GM18519 (cell line): ENCODE measurements around the gene CLPTM1L.
"Not testable (repeated sequence)": the region's sequence is repeated elsewhere in the genome, so short reads cannot be mapped to it uniquely, and the experiment has no call there.

Source experiments
- ATAC-seq: cut with Tn5 transposase; IDR thresholded peaks from one replicate; pipeline ENCODE4 v1.9.1; 2021; ENCODE audit warnings: mild to moderate bottlenecking, moderate library complexity; ENCODE audit not compliant: unreplicated experiment, low FRiP score

The CLPTM1L gene

DNA sequence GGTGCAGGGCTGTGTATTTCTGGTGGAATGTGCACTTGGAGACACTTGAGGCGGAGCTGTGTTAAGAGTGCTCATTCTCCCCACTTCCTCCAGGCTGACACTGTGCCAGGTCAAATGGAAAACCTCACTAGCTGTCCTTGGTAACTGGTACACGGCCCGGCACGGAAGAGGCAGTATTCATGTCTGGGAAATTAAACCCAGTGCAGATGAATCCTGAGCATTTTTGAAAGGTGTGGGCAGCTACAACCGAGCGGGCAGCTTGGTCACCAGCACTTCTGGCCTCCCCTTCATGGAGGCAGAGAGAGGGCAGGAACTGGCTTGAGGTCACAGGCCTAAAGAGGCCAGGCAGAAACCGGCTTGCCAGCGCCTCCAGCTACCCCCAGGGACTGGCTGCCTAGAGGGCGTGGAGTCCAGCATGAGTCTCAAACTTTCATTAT, 1.6 kb downstream of the CLPTM1L start:
- ATAC-seq = no peak

DNA sequence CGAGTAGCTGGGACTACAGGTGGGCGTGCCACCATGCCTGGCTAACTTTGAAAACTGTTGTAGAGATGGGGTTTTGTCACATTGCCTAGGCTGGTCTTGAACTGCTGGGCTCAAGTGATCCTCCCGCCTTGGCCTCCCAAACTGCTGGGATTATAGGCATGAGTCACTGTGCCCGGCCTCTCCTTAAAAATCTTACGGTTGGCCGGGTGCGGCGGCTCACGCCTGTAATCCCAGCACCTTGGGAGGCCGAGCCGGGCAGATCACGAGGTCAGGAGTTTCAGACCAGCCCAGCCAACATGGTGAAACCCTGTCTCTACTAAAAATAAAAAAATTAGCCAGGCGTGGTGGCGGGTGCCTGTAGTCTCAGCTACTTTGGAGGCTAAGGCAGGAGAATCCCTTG, 2.2 kb downstream of the CLPTM1L start:
- ATAC-seq = not testable (repeated sequence)

DNA sequence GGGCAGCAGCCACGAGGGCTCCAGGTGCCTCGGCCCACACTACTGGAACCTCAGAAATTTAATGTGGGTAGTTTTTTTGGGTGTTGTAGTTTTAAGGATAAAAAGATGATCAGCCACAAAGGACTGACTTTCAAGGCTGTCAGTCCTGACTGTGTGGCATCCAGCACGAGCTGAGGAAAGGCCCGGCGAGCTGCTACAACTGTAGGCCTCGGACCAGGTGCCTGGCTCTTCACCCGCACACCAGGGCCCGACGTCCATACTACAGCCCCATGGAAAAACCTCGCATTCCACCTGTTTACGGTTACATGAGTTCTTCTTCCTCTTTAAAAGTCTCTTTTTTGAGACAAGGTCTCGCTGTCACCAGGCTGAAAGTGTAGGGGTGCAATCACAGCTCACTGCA, 2.6 kb downstream of the CLPTM1L start:
- ATAC-seq = no peak

GRCh38 chr5:1341863-1342262, 3.0 kb downstream of the CLPTM1L start:
- ATAC-seq = no peak

DNA sequence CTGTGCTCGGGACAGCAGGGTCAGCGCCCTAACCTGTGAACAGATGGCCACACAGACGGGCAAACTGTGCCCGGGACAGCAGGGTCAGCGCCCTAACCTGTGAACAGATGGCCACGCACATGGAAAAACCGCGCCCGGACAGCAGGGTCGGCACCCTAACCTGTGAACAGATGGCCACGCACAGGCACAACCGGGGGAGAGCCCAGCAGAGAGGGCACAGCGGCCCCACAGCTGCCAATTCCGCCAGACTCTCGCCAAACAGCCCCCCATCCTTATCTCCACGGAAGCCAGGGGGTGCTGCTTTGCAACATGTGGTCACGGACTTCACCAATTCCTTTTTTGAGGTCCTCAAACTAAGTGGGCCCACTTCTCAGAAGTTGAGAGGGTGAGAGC, 5.1 kb downstream of the CLPTM1L start:
- not testable (repeated sequence) for ATAC-seq

DNA sequence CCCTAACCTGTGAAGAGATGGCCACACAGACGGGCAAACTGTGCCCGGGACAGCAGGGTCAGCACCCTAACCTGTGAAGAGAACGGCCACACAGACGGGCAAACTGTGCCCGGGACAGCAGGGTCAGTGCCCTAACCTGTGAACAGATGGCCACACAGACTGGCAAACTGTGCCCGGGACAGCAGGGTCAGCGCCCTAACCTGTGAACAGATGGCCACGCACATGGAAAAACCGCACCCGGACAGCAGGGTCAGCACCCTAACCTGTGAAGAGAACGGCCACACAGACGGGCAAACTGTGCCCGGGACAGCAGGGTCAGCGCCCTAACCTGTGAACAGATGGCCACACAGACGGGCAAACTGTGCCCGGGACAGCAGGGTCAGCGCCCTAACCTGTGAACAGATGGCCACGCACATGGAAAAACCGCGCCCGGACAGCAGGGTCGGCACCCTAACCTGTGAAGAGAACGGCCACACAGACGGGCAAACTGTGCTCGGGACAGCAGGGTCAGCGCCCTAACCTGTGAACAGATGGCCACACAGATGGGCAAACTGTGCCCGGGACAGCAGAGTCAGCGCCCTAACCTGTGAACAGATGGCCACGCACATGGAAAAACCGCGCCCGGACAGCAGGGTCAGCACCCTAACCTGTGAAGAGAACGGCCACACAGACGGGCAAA, 5.6 kb downstream of the CLPTM1L start:
- ATAC-seq = not testable (repeated sequence)

DNA sequence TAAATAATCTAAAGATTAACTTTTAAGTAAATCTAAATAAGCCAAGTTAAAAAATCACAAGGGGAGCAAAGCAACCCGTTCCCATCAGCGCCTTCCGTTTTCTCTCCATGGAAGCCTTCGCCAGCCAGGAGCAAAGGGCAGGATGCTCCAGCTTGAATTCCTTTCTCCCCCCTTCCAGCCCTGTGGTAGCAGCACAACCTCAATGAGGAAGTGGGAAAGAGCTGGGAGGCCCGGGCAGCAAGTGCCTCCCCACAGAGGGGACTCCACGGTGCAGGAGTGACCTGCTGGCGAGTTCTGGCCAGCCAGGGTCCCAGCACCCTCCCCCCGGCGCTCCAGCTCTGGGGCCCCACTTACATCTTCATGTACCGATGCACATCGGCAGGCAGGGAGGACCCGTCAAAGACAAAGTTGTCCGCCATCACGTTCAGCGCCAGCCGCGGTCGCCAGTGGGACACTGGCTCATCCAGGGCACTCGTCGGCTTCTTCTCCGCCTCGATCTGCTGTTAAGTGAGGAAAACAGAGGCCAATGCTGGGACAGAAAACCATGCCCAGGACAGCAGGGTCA, 6.3 kb downstream of the CLPTM1L start:
- no peak for ATAC-seq

GRCh38 chr5:1338196-1338490, 6.8 kb downstream of the CLPTM1L start:
- ATAC-seq = no peak

GRCh38 chr5:1337489-1338195, 7.3 kb downstream of the CLPTM1L start:
- no peak for ATAC-seq

- no peak for ATAC-seq
Measured at GRCh38 chr5:1336749-1337488, 8.0 kb downstream of the CLPTM1L start.

DNA sequence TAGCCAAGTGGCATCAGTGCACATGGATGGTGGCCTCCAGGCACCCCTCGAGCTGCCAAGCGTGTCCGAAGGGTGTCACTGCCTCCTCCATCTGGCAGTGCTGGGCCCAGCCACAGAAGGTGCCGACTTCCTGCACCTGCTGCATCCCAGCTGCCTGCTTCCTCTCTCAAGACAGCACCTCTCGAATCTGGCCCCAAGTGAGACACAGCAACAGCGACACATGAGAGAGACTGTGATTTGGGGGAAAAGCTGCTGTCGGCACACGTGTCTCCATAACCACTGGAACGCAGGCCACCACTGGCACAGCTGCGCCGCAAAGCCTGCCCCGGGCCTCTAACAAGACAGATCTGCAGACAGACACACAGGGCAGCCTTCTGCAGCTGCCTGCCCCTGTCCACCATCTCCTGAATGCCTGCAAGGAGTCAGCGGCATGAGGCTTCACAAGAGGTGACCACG, 8.8 kb downstream of the CLPTM1L start:
- no peak for ATAC-seq

DNA sequence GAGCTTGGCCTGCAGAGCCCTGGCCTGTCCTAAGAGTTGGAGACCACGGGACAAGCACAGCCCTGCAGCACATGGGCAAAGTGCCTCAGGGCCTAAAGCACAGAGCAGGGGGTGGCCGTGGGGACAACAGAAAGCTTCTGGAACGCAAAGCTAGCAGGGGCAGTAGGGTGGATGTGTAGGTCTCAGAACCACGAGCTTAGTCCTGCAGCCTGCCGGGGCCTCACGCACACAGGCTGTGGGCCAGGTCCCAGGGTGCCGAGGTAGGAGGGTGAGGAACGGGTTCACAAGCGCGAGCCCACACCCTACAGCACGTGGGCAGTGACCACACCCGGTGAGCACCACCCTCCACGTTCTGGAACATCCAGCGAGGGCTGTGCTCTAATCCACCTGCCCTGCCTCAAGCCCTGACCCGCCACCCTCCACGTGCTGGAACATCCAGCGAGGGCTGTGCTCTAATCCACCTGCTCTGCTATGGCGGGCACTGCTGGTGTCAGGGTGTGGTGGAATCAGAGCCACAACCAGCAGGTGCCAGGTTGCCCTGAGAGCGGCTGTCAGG, 9.3 kb downstream of the CLPTM1L start:
- no peak for ATAC-seq

DNA sequence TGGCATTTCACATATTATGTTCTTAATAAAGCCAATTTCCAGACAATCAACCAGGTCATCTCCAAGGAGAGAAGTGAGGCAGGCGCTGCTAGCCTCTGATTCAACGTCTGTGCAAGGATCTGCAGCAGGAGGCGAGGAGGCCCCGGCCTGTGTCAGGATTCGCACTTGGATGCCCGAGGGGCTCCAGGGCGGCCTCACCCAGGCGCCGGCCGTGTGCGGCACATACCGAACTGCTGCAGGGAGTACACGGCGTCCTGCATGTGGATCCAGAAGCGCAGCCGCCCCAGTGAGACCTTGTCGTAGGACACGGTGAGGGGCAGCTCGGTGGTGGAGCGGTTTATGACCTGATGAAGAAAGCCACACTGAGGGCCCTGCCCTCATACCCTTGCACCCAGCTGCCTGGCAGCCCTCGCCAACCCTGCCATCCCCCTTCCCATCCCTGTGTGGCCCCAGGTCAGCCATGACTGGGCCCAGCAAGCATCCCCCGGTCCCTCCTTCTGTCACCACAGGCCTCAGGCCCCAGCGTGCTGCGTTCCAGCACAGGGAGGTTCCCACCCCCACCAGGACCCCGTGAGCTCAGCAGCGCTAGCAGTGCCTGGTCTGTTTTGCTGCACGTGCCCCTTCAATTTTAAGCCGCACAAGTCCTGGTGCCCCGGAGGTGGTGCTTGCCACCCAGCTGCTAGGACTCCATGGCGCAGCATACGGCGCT, 9.9 kb downstream of the CLPTM1L start:
- no peak for ATAC-seq

- ATAC-seq = no peak
Measured at GRCh38 chr5:1333986-1334385, 10.9 kb downstream of the CLPTM1L start.

DNA sequence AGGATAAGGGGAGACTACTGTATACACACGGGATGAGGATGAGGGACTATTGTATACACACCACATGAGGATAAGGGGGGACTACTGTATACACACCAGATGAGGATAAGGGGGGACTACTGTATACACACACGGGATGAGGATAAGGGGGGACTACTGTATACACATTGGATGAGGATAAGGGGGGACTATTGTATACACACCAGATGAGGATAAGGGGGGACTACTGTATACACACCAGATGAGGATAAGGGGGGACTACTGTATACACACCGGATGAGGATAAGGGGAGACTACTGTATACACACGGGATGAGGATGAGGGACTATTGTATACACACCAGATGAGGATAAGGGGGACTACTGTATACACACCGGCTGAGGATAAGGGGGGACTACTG, 11.6 kb downstream of the CLPTM1L start:
- ATAC-seq = not testable (repeated sequence)

GRCh38 chr5:1332461-1333001, 12.4 kb downstream of the CLPTM1L start:
- ATAC-seq = no peak

GRCh38 chr5:1331861-1332405, 13.0 kb downstream of the CLPTM1L start:
- no peak for ATAC-seq

- ATAC-seq = no peak
Measured at GRCh38 chr5:1330847-1331831, 13.8 kb downstream of the CLPTM1L start.
